A673 (cell line): ENCODE results near the gene CSNK2A2. TPM values are rescaled to one million over a fixed set of nuclear protein-coding genes. Genes with fewer than 3 reads are reported as not detected.

ENCODE experiments used
- BruUV-seq: library from RNA; stranded (reverse); fragments of 400-500 nt; replicated peaks from 2 replicates; lab custom pipeline; 2021; lab: Mats Ljungman, UMichigan
- CTCF ChIA-PET: fragments of 300-600 bp; sonication (Branson Sonifier 250); formaldehyde crosslinking; loops from one replicate; lab custom pipeline; 2022; ENCODE audit warnings: antibody characterized with exemption; lab: Charles Lee
- POLR2A ChIA-PET: fragments of 300-600 bp; sonication (Branson Sonifier 250); formaldehyde crosslinking; loops from one replicate; lab custom pipeline; 2022; ENCODE audit warnings: antibody characterized with exemption; ENCODE audit not compliant: low non-redundant PET; lab: Charles Lee
- DNase-seq: peaks from one replicate; pipeline ENCODE4 v3.0.0-alpha.2; 2015; ENCODE audit warnings: low spot score
- H3K27ac ChIP-seq: fragments of 200-600 bp; sonication (generic); 2 replicates; pipeline ENCODE4 v1.5.1; 2016; ENCODE audit warnings: mixed run types, low read depth, mild to moderate bottlenecking, mixed read lengths, antibody characterized with exemption, low read length; ENCODE audit not compliant: poor library complexity, severe bottlenecking
- H3K27me3 ChIP-seq: fragments of 200-600 bp; sonication (generic); replicated peaks from 2 replicates; pipeline ENCODE4 v1.6.1; 2017; ENCODE audit warnings: mixed run types, low read depth, mild to moderate bottlenecking, mixed read lengths, antibody characterized with exemption, low read length; ENCODE audit not compliant: insufficient read depth, poor library complexity
- H3K36me3 ChIP-seq: fragments of 200-600 bp; sonication (generic); 2 replicates; pipeline ENCODE4 v1.6.1; 2016; ENCODE audit warnings: mixed run types, mild to moderate bottlenecking, mixed read lengths, antibody characterized with exemption, low read length; ENCODE audit not compliant: insufficient read depth, poor library complexity, severe bottlenecking
- H3K4me1 ChIP-seq: fragments of 200-600 bp; sonication (generic); 2 replicates; pipeline ENCODE4 v1.6.1; 2017; ENCODE audit warnings: mixed run types, mild to moderate bottlenecking, mixed read lengths, antibody characterized with exemption, low read length; ENCODE audit not compliant: insufficient read depth, poor library complexity, severe bottlenecking
- H3K4me3 ChIP-seq: fragments of 200-600 bp; sonication (generic); 2 replicates; pipeline ENCODE4 v1.5.1; 2016; ENCODE audit warnings: low read depth, mixed run types, mild to moderate bottlenecking, mixed read lengths, low read length; ENCODE audit not compliant: poor library complexity, severe bottlenecking
- H3K9me3 ChIP-seq: fragments of 200-600 bp; sonication (generic); 2 replicates; pipeline ENCODE4 v1.6.1; 2016; ENCODE audit warnings: mixed run types, low read depth, mild to moderate bottlenecking, mixed read lengths, antibody characterized with exemption, low read length; ENCODE audit not compliant: poor library complexity, severe bottlenecking
- CTCF ChIP-seq: fragments of 300-800, 200-600 bp; sonication (generic); conservative IDR thresholded peaks from 2 replicates; pipeline ENCODE4 v1.5.1; 2017; ENCODE audit warnings: low read depth, mild to moderate bottlenecking, antibody characterized with exemption, low read length, moderate library complexity, mixed read lengths
- EZH2 ChIP-seq: fragments of 200-600 bp; sonication (generic); IDR thresholded peaks from 2 replicates; pipeline ENCODE4 v1.6.1; 2017; ENCODE audit warnings: borderline replicate concordance, low read depth, mild to moderate bottlenecking, mixed read lengths, antibody characterized with exemption, low read length; ENCODE audit not compliant: poor library complexity, severe bottlenecking
- intact Hi-C: fragments of 100-400 bp; cut with micrococcal nuclease; formaldehyde crosslinking; loops from one replicate; pipeline ENCODE4 v1.10.0; 2022; ENCODE audit not compliant: unreplicated experiment
- total RNA-seq: library from RNA; stranded (reverse); gene quantifications from 2 replicates; pipeline ENCODE4 v1.2.3, GENCODE V29; 2021

CSNK2A2 gene
- total RNA-seq, 1 experiment from 2014 or later: 114 TPM

- no peak for TF ChIP-seq EZH2
- no peak for TF ChIP-seq CTCF
- ChIA-PET CTCF (no interaction called here), POLR2A (no interaction called here)
- no TSS peak for BruUV-seq
- Histone ChIP-seq H3K9me3 (no peaks in the 10 kb centered on the region), H3K27me3 (peaks cover 39% of the 10 kb centered on the region), H3K4me3 (peak overlapping the region; percentile 35), H3K4me1 (no peaks in the 10 kb centered on the region), H3K27ac (no peak overlapping the region), H3K36me3 (no peaks in the 10 kb centered on the region)
- DNase-seq: peak; percentile 84
- intact Hi-C loops: no loop called here
Observed at GRCh38 chr16:58236231-58236690, 38.4 kb upstream of the CSNK2A2 start.

- H3K27me3 ChIP-seq: peaks cover 38% of the 10 kb centered on the region
Observed at GRCh38 chr16:58235663-58236062, 37.8 kb upstream of the CSNK2A2 start.

GRCh38 chr16:58234831-58235595 is 37.1 kb upstream of the CSNK2A2 start:
- H3K27ac ChIP-seq: no peak overlapping the region
- intact Hi-C loops: no loop called here
- TF ChIP-seq CTCF (no peak), EZH2 (no peak)
- no peaks in the 10 kb centered on the region for H3K4me1 ChIP-seq
- H3K27me3 ChIP-seq: peaks cover 32% of the 10 kb centered on the region
- DNase-seq: no peak
- H3K36me3 ChIP-seq: no peaks in the 10 kb centered on the region
- CTCF ChIA-PET: no interaction called here
- H3K4me3 ChIP-seq: no peak overlapping the region
- no peaks in the 10 kb centered on the region for H3K9me3 ChIP-seq
- POLR2A ChIA-PET: no interaction called here
- BruUV-seq: no TSS peak

More at GRCh38 chr16:58235663-58236062, 37.8 kb upstream of the CSNK2A2 start:
- DNase-seq: no peak
- Histone ChIP-seq H3K27ac (no peak overlapping the region), H3K4me3 (peak overlapping the region; percentile 35), H3K4me1 (no peaks in the 10 kb centered on the region), H3K36me3 (no peaks in the 10 kb centered on the region), H3K9me3 (no peaks in the 10 kb centered on the region)
- no TSS peak for BruUV-seq
- POLR2A ChIA-PET: no interaction called here
- TF ChIP-seq CTCF (no peak), EZH2 (no peak)
- CTCF ChIA-PET: no interaction called here
- intact Hi-C loops: no loop called here
